ENCODE measurements around the gene PEF1. TPM values are rescaled to one million over a fixed set of nuclear protein-coding genes. Genes with fewer than 3 reads are reported as not detected.

PEF1 gene
- total and polyA plus RNA-seq, 2 experiments from 2014 or later: 22.3 to 68.5 TPM

GRCh38 chr1:31673433-31673832, 28.8 kb upstream of the PEF1 start:
- H3K27ac ChIP-seq (ENCODE audit: low read depth): no peak overlapping the region
- Mint-ChIP-seq H3K36me3 (ENCODE audit: low read depth) (no peaks in the 10 kb centered on the region), H3K27me3 (ENCODE audit: insufficient read depth, low read depth, poor library complexity) (peaks cover 12% of the 10 kb centered on the region), H3K4me1 (peaks cover 26% of the 10 kb centered on the region), H3K27ac (no peak overlapping the region), H3K4me3 (no peak overlapping the region), H3K9me3 (no peaks in the 10 kb centered on the region)
- H3K36me3 ChIP-seq (ENCODE audit: insufficient read depth): no peaks in the 10 kb centered on the region
- no peaks in the 10 kb centered on the region for H3K27me3 ChIP-seq (ENCODE audit: insufficient read depth)
- H2AFZ ChIP-seq: no peak overlapping the region
- no peak overlapping the region for H3K4me2 ChIP-seq
- H3K4me1 ChIP-seq (ENCODE audit: insufficient read depth): peaks cover 14% of the 10 kb centered on the region
- H3K79me2 ChIP-seq (replicated peaks; ENCODE audit: insufficient read depth): no peaks in the 10 kb centered on the region
- H4K20me1 ChIP-seq (replicated peaks; ENCODE audit: insufficient read depth): no peaks in the 10 kb centered on the region
- ATAC-seq: no peak
- H3F3A ChIP-seq (replicated peaks; ENCODE audit: low read depth): no peaks in the 10 kb centered on the region
- no peak for DNase-seq (ENCODE audit: low spot score)
- TF ChIP-seq CREB1 (CRISPR knock-in tag; IDR thresholded peaks at IDR 0.05; ENCODE audit: low read depth): no peak
- TF ChIP-seq ZNF331 (CRISPR knock-in tag; IDR thresholded peaks at IDR 0.05; ENCODE audit: low read depth): no peak
- no peak for TF ChIP-seq EZH2phosphoT487 (IDR thresholded peaks at IDR 0.05; ENCODE audit: unreplicated experiment)
- no peak for TF ChIP-seq CTCF (conservative IDR thresholded peaks at IDR 0.05; ENCODE audit: low read depth in 2 of 2)
- no peak for TF ChIP-seq EZH2 (IDR thresholded peaks at IDR 0.05; ENCODE audit: low read depth, unreplicated experiment)
- TF ChIP-seq ZNF462 (CRISPR knock-in tag; IDR thresholded peaks at IDR 0.05): no peak
- TF ChIP-seq ZNF114 (CRISPR knock-in tag; IDR thresholded peaks at IDR 0.05): no peak
- TF ChIP-seq, protein P1, sequence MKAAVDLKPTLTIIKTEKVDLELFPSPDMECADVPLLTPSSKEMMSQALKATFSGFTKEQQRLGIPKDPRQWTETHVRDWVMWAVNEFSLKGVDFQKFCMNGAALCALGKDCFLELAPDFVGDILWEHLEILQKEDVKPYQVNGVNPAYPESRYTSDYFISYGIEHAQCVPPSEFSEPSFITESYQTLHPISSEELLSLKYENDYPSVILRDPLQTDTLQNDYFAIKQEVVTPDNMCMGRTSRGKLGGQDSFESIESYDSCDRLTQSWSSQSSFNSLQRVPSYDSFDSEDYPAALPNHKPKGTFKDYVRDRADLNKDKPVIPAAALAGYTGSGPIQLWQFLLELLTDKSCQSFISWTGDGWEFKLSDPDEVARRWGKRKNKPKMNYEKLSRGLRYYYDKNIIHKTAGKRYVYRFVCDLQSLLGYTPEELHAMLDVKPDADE (IDR thresholded peaks at IDR 0.05): no peak
- TF ChIP-seq NANOG (IDR thresholded peaks at IDR 0.05; ENCODE audit: borderline replicate concordance): no peak
- TF ChIP-seq STAT1 (IDR thresholded peaks at IDR 0.05; ENCODE audit: unreplicated experiment): no peak
- no peak for TF ChIP-seq JUNB (IDR thresholded peaks at IDR 0.05; ENCODE audit: unreplicated experiment)
- TF ChIP-seq, protein P2, sequence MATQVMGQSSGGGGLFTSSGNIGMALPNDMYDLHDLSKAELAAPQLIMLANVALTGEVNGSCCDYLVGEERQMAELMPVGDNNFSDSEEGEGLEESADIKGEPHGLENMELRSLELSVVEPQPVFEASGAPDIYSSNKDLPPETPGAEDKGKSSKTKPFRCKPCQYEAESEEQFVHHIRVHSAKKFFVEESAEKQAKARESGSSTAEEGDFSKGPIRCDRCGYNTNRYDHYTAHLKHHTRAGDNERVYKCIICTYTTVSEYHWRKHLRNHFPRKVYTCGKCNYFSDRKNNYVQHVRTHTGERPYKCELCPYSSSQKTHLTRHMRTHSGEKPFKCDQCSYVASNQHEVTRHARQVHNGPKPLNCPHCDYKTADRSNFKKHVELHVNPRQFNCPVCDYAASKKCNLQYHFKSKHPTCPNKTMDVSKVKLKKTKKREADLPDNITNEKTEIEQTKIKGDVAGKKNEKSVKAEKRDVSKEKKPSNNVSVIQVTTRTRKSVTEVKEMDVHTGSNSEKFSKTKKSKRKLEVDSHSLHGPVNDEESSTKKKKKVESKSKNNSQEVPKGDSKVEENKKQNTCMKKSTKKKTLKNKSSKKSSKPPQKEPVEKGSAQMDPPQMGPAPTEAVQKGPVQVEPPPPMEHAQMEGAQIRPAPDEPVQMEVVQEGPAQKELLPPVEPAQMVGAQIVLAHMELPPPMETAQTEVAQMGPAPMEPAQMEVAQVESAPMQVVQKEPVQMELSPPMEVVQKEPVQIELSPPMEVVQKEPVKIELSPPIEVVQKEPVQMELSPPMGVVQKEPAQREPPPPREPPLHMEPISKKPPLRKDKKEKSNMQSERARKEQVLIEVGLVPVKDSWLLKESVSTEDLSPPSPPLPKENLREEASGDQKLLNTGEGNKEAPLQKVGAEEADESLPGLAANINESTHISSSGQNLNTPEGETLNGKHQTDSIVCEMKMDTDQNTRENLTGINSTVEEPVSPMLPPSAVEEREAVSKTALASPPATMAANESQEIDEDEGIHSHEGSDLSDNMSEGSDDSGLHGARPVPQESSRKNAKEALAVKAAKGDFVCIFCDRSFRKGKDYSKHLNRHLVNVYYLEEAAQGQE (IDR thresholded peaks at IDR 0.05; ENCODE audit: unreplicated experiment): no peak
- no peak for TF ChIP-seq POLR2AphosphoS5 (IDR thresholded peaks at IDR 0.05; ENCODE audit: low read depth)
- no peaks in the 10 kb centered on the region for H3K9me2 ChIP-seq (ENCODE audit: insufficient read depth)
- H3K4me3 ChIP-seq: no peak overlapping the region

Measured in GM23338 (cell line).